HS-5 (cell line): ENCODE measurements around the gene UPF2.

Experiments
- DNase-seq: peaks from one replicate; pipeline ENCODE4 v3.0.0-alpha.2; 2012; ENCODE audit warnings: low read depth

UPF2 gene

DNA sequence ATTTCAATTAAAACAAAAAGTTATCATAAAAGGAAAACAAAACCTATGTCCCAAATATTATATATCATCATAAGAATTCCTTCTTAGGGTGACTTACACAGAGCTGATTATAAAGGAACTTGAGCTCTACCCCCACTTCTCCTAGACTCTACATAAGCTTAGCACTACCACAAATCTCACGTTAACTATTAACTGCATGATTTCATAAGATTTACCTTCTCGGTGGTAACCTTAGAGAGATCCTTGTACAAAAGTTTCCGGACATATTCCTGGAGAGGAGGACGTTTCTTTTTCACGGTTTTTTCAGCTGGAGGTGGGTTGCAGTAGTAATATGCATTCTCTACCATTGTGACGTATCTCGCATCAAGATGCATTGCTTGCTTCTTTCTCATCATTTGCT lies 83.7 kb downstream of the UPF2 start:
- no peak for DNase-seq

DNA sequence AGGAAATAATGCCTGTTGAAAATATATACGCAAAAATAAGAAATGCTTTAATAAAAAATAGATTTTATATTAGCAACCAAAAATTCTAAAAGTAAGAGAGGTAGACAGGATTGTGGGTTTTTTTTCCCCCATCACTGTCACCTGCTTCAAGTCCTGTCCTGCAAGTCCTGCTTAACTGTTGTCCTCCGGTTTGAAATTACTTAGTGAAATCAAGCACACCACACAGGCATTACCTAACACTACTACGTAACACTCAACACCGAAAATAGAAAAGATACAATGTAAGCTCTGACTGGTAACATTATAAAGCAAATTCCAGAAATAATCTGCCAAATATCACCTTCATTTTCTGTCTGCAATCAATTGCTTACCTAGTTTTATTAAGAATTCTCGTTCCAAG lies 90.9 kb downstream of the UPF2 start:
- no peak for DNase-seq

DNA sequence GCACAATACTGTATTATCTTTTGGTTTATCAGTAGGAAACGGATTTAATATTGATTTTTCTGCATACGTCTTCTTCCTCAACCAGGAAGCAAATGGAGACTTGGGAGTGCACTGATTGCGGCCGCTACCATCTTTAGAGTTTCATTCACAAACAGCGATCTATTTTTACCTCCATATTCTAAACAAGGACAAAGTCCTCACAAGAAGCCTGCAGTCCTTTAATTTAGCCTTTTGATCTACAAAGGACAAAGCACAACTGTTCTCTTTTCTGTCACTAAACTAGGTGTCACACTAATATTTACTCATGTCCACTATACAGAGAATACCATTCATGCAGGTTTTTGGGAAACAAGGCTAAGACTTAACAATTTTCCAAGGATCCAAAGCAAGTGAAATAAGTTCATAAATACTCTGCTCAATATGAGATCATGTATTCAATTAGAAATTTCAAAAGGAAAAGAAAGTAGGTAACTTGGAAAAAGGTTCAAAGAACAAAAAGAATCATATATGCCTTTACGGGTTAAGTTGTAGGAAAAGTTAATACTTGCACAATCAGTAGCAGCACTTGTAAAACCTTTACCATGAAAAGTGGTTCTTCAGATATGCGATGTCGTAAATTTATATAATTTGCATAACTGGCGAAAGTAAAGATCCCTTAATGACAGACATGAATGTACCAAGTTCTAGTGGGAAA lies 92.1 kb downstream of the UPF2 start:
- DNase-seq = no peak

DNA sequence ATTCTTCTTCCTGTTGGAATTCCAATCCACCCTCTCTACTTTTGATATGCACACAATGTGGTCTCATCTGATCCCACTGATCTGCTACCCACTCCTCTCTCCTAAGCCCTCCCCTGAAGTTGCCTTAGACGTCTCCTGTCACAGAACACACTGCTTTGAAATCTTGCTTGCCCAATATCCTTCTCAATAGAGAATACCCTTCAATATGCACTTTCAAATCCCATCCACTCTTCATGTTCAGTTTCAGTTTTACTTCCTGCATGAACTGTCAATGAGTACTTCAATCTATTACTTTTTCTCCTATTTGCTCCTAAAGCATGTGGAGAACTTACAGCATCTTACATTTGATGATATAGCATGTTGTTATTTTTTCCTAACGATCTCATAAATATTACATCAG lies 93.5 kb downstream of the UPF2 start:
- no peak for DNase-seq

DNA sequence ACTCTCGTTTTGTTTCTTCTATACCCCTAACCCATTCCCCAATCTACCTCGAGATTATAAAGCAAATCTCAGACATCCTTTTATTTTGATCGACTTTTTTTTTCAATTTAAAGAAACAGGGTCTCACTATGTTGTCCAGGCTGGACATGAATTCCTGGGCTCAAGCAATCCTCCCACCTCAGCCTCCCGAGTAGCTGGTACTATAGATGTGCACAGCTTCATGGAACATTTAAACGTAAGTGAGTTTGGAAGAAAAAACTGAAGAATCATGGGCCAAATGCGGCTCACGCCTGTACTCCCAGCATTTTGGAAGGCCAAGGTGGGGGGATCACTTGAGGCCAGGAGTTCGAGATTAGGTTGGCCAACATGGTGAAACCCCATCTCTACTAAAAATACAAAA lies 96.0 kb downstream of the UPF2 start:
- no peak for DNase-seq

DNA sequence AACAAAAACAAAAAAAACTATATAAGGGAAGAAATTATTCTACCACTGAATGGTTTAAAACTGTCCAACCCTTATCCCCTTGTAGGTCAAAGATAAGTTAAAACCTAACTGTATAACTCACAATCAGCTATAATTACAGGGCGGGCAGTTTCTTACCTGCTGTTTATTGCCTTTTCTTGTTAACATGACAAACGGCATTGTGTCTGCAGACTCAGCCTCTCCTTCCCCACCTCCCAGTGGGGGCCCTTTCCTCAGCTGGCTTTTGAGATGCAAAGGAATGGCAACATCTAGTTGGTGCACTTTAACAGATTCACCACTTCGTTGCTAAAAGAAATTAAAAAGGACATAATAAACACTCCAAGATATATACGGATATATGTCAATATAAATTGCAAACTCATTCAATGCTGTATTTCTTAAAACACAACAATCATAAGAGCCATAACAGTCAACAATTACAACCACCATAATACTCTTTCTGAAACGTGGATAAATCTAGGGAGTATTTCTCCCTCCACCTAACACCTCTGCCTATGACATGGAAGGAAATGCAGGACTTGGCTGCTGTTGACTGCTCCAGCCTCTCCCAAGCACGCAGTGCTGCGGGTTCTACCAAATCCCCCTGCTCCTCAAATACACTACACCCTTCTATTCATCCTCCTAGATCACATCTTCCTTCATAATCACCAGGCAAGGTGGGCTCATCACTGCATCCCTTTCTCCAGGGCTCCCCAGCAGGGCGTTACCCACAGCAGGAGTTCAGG lies 106.0 kb downstream of the UPF2 start:
- no peak for DNase-seq

DNA sequence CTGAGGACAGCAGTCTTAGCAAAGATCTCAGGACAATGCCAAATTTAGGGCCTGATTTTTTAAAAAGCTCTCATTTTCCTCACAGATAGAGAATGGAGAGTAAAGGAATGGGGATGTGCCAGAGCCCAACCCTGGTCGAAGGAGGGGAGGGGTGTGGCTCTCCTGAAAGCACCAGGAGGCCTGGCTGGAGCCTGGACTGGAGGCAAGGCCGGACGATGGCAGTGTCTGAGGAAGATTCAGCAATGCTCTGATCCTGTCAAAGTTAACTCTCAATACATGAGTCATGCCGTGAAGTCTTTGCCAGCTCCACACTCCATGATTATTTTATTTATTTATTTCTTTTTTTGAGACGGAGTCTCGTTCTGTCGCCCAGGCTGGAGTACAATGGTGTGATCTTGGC lies 108.3 kb downstream of the UPF2 start:
- DNase-seq = no peak

DNA sequence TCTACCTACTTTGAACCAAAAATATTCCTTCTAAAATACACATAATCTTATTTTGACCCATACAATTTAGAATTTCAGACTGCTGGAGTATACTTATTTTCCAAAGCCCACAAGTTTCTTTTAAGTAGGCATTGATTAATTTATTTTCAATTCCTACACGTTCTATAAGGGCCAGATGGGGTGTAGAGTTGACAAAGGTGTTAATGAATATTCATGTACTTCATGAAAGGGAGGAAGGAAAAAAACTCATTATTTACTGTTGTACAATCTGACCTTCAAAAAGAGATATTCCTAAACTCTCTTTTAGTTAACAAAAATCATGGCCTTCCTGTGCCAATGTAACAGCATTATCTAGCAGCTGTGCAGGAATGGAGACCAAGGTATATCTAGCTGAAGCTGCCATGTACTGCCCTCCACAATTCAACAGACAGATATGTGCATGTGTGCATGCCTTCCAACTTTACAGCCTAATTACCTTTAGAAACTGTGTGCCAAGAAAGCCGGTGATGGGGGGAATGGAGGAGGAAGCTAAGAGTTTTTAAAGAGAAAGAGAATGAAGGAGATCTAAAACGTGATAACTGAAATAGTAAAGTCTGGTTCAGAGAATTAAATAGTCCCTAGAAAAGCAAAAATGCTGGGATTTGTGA lies 108.9 kb downstream of the UPF2 start:
- no peak for DNase-seq

DNA sequence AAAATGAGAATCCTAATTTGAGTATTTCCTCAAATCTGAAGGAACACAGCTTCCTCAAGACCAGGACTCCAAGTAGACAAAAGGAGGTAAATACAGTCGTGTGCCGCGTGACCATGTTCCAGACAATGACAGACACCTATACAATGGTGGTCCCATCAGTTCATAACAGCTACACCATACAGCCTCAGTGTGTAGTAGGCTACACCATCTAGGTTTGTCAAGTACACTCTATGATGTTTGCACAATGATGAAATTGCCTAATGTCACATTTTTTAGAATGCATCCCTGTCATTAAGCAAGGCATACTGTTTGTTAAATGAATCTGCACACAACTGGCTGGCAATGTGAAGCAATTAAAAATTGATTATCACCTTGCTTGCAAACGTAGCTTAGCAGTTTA lies 111.6 kb downstream of the UPF2 start:
- DNase-seq = no peak

DNA sequence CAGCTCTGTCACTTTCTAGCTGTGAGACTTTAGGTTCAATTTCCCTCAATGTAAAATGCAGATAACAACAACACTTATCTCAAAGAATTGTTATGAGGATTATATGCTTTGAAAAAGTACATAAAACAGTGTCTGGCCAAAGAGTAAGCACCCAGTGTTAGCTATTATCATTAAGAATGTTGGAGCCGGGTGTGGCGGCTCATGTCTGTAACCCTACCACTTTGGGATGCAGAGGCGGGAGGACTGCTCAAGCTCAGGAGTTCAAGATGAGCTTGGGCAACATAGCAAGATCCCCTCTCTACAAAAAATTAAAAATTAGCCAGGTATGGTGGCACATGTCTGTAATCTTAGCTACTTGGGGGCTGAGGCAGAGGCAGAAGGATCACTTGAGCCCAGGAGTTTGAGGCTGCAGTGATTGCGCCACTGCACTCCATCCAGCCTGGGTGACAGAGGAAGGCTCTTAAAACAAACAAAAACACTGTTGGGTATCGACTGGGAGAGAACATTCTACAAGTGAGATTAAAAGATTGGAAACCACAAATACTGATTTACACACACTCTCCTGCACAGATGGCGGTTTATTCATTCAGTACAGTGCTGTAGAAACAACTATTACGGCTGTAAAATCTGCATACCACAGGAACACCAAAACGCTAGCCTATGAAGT lies 112.2 kb downstream of the UPF2 start:
- no peak for DNase-seq

DNA sequence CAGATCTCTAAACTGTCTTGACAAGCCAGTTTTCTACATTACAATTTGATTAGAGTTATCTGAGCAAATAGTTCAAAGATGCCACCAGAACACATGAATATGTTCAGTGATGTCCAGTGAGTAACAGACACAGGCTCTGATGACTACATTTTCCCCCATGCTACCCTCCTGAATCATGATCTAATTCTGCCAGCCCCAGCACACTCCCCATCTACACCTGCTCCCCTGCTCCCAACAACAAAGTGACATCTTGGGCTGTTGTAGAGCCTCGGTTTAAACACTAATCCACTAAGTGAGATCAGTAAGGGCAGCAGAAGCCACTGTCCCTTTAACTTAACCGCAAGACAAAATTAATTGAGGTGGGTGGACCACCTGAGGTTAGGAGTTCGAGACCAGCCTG lies 114.9 kb downstream of the UPF2 start:
- DNase-seq = no peak

DNA sequence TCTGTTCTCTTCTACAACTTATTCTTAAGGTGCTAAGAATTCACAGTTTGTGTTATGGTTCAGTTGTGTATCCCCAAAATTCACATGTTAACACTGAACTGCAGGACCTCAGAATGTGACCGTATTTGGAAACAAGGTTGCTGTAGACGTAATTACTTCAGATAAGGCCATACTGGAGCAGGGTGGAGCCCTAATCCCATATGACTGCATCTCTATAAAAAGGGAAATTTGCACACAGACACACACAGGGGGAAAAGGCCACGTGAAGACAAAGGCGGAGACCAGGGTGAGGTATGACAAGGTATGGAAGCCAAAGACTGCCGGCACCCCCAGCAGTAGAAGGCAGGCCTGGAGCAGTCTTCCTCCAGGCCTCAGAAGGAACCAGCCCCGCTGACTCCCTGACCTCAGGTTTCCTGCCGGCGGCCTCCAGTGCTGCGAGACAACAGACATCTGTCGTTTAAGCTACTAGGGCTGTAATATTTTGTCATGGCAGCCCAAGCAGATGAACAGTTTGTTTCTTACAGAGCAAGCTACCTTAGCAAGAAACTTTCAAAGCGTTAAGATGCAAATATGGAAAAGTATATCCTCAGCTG lies 120.7 kb downstream of the UPF2 start:
- no peak for DNase-seq

DNA sequence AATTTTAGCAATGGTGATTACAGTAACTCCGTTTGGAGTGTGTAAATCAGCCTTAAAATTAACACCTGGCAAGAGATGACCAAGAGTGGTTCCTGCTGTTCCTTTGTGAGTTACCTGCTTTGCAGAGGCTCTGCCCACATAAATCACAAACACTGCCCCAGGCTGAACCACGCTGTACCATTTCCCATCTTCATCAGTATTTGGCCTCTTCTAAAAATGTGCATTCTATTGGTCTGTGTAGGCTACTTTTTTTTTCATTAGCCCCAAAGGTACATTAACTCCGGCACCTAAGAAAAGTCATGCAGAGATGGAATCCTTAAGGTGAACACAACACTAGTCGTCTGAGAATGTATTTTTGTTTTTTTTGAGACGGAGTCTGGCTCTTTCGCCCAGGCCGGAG lies 123.3 kb downstream of the UPF2 start:
- DNase-seq = no peak

DNA sequence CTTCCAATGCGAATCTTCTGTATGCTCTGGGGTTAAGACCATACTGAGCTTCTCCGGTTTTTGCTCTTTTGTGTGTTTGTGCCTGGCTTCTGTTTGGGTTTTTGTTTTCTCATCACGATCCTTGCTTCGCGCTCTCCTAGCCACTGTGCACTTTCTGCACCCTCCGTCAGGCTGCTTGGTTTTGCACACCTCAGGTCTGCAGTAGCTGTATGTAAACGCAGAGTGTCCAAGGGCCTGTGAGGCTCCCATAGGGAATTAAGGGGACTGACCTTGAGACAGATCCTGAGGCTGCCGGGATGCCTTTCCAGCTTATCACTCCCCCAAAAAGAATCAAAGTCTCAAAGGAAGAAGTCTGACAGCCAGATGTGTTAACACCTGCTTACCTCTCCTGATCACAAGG lies 124.2 kb downstream of the UPF2 start:
- no peak for DNase-seq

DNA sequence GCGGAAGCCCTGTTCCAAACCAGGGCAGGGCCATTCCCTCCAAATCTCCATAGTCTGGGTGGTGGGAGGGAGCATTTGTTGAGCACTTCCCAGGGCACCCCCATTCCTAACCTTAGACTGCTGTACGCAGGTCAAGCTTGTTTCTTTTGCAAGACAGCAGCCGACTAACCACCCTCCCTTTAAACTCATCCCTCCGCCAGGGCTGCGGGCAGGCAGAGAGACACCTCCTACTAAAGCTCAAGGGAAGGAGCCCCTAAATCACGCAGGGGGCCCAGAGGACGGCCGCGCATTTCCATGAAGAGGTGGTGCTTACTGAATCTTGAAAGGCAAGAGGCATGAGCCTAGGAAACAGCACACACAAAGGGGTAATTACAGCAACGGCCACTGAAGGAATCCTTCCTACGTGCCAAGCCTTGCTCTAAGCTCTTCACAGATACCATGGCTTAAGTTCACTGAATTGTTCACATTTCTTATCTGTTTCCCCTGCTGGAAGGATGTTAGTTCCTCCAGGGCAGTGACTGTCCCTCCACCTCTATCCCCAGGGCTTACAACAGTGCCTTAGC lies 129.4 kb downstream of the UPF2 start:
- no peak for DNase-seq

DNA sequence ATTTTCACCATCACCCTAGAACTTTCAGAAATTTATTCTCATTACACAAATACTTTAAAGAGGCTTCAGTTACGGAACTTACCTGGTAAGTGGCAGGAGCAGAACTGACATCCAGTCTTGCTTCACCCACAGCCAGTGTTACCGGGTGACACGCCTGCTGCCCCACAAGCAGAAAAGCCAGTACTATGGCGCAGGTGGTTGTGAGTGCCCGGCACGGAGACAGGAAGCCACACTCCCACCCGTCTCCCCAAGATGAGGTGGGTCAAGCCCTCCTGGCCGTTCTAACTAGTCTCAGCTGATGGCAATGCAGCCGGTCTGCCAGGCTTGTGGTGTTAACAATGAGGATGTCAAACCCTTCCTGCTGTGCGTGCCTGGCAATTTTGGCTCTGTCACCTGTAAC lies 132.5 kb downstream of the UPF2 start:
- no peak for DNase-seq

DNA sequence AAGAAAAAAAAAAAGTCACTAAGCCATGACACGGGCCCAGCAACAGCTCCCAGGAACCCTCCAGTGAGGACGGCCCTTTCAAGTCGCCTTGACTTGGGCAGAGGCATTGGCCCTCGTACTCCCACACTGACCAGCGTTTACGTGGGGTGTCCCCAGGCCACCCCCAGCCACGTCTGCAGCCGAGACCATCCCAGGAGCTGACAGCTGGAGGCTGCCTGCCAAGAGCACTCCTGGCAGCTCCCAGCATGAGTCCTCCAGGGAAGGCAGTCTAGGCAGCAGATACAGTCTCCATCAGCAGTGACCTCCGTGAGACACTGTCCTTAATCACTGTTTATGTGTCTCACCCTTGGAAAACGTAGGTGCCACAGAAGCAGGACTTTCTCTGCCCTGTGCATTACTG lies 133.0 kb downstream of the UPF2 start:
- no peak for DNase-seq

DNA sequence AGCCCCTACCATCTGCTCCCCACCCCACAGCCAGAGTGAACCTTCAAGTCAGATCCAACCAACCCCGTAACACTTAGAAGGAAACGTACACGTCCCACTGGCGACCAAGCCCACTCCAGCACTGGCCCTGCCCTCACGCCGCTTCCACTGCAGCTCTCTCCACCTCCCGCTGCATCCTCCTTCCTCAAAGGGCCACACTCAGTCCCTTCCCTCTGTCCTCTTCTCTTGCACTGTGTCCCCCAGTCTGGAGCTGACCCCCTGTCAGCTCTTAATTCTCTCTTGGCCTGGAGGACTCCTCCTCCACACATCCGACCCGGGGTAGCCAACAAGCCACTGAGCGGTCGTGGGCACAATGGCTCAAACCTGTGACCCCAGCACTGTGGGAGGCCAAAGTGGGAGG lies 133.6 kb downstream of the UPF2 start:
- DNase-seq = no peak

DNA sequence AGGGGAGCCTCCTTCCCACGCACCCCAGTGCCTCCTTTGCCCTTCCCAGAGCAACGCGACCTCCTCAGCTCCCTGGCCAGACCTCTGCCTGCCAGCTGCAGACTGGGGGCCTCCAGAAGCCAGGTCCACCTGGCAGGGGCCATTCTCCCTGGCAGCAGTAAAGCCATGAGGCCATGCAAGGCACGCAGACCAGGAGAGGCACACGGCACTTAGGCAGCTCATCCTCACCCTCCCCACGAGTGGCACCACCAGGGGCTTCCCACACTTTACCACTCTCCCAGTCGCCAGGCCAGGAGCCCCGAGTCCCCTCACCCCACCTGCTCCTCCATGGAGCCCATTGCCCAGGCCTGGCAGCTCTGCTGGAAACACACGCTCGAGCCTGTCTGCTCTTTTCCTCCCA lies 134.1 kb downstream of the UPF2 start:
- no peak for DNase-seq

DNA sequence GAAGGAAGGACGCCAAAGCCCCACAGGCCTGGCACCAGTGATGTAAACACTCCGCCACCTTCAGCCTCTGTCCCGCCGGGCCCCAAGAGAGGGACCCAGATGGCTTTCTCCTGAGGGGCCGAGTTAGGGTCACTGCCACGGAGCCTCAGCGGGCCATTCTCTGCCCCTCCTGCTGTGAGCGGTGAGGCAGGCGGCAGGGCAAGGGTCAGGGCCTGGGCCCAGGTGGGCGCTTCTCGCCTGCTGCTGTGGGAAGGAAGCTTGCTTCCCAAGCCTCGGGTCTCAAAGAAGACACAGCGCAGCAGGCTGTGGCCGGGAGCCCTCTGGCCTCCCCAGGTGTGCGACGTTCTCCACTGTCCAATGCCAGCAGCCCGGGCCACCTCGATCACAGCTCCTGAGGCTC lies 134.7 kb downstream of the UPF2 start:
- no peak for DNase-seq

DNA sequence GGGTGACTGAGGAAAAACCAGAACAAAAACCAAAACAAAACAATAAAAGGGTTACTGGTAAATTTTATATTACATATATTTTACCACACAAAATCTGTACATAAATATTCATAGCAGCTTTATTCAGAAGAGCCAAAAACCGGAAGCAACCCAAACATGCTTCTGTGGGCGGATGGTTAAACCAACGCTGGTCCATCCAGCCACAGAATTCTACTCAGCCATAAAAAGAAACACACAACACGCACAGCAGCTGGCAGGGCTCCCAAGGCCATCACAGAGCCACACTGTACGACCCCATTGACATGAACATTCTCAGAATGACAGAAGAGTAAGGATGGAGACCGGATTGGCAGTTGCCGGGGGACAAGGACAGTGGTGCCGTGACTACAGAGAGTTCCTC lies 135.9 kb downstream of the UPF2 start:
- DNase-seq = no peak

DNA sequence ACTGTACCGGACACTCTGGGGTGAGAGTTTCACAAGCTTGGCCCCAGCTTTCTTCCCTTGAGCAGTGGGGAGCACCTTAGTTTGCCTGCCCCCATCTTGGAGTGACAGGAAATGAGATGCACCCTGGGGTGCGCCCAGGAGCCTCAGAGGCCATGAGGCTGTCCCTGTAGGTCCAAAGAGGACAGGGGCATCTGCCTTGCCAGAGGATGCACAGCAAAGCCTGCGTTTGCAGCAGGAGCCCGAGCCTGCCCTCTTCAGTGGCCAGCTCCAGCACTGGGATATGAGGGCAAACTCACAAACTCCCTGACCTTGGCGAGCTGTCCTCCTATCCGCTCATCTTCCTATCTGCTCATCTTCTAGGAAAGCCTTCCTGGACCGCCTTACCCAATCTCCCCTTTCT lies 140.0 kb downstream of the UPF2 start:
- DNase-seq = no peak
